HG02840 (cell line): ENCODE results near the gene RBM8A.

Source experiments
- ATAC-seq: cut with Tn5 transposase; IDR thresholded peaks from one replicate; pipeline ENCODE4 v1.9.1; 2021; ENCODE audit warnings: mild to moderate bottlenecking, moderate library complexity, moderate number of reproducible peaks; ENCODE audit not compliant: unreplicated experiment, low FRiP score

RBM8A gene

GRCh38 chr1:145927063-145927886 lies at the start of gene RBM8A:
RBM8A (minus strand) TSS chr1:145927484; CDS start chr1:145927426, 58 bp downstream.
- peak; percentile 94 for ATAC-seq

- no peak for ATAC-seq
Observed at GRCh38 chr1:145977016-145977415, 49.7 kb upstream of the RBM8A start.

GRCh38 chr1:145975216-145975615 lies 47.9 kb upstream of the RBM8A start:
- no peak for ATAC-seq

GRCh38 chr1:145974721-145975120 lies 47.4 kb upstream of the RBM8A start:
- no peak for ATAC-seq

GRCh38 chr1:145972580-145972979 lies 45.3 kb upstream of the RBM8A start:
- ATAC-seq, result no peak

- ATAC-seq, result no peak
Observed at GRCh38 chr1:145967288-145967687, 40.0 kb upstream of the RBM8A start.

- ATAC-seq, result no peak
Observed at GRCh38 chr1:145965119-145965744, 37.9 kb upstream of the RBM8A start.

GRCh38 chr1:145964328-145965118 lies 37.2 kb upstream of the RBM8A start, which contains the start of the genes ANKRD34A and POLR3GL:
ANKRD34A (minus strand) TSS chr1:145964575; CDS start chr1:145961759, 2,816 bp downstream.
POLR3GL (plus strand) TSS chr1:145964690; CDS start chr1:145974866, 10,176 bp downstream.
- ATAC-seq, result peak; percentile 92

GRCh38 chr1:145963265-145964019 lies 36.2 kb upstream of the RBM8A start:
- ATAC-seq, result no peak

- ATAC-seq, result no peak
Observed at GRCh38 chr1:145962157-145963102, 35.1 kb upstream of the RBM8A start.

GRCh38 chr1:145961425-145962156 lies 34.3 kb upstream of the RBM8A start:
- no peak for ATAC-seq

- ATAC-seq, result no peak
Observed at GRCh38 chr1:145961109-145961424, 33.8 kb upstream of the RBM8A start.

GRCh38 chr1:145960468-145961108 lies 33.3 kb upstream of the RBM8A start:
- no peak for ATAC-seq

- no peak for ATAC-seq
Observed at GRCh38 chr1:145959957-145960467, 32.7 kb upstream of the RBM8A start.

GRCh38 chr1:145959333-145959732 lies 32.0 kb upstream of the RBM8A start:
- no peak for ATAC-seq

- ATAC-seq, result no peak
Observed at GRCh38 chr1:145958734-145959133, 31.4 kb upstream of the RBM8A start.

GRCh38 chr1:145957443-145958319 lies 30.4 kb upstream of the RBM8A start, which contains the start of gene LIX1L:
LIX1L (minus strand) TSS chr1:145958017; CDS start chr1:145957927, 90 bp downstream.
- ATAC-seq, result peak; percentile 82
